Measurements from ENCODE around the gene PEX14. TPM values are rescaled to one million over a fixed set of nuclear protein-coding genes. Genes with fewer than 3 reads are reported as not detected.

PEX14 gene
- total and polyA plus RNA-seq, 10 of the 15 experiments (the other 5 are each of a cell fraction or from before 2014, with no cell fraction given) = 1.4 to 23.2 (median 12.0) TPM

DNA sequence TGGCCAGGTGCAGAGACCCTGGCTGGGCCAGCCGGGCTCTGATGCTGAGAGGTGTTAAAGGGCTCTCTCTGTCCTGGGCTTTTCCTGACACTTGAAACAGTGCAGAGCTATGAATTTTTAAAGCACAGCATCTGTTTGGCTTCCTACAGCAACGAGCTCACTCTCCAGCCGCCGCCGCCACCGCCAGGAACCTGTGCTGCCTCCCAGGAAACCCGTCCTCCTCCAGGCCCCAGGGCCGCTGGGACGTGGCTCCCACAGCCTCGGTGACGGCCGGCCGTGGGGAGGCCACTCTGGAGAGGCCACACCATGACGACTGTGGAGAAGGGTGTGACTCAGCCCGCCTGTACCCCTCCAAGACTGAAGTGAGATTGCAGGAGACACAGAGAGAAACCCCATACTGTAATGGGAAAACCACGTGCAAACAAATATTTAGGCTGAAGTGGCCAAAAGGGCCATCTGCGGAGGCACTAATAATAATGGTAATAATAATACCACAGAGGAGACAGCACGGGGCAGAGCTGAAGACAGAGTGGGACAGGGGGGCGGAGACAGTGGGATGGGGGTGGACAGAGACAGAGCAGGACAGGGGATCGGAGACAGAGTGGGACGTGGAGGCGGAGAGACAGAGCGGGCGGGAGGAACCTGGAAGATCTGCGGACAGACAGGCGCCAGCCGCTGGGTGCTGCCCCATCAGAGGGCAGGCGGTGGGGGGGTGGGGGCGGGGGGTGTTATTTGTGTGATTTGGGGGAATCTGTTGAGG is 182.5 kb downstream of the PEX14 start (continued):
- no peak for TF ChIP-seq ZNF384 (IDR thresholded peaks at IDR 0.05; ENCODE audit: borderline replicate concordance, low read depth, low read length)
- TF ChIP-seq, protein P1, sequence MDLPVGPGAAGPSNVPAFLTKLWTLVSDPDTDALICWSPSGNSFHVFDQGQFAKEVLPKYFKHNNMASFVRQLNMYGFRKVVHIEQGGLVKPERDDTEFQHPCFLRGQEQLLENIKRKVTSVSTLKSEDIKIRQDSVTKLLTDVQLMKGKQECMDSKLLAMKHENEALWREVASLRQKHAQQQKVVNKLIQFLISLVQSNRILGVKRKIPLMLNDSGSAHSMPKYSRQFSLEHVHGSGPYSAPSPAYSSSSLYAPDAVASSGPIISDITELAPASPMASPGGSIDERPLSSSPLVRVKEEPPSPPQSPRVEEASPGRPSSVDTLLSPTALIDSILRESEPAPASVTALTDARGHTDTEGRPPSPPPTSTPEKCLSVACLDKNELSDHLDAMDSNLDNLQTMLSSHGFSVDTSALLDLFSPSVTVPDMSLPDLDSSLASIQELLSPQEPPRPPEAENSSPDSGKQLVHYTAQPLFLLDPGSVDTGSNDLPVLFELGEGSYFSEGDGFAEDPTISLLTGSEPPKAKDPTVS (IDR thresholded peaks at IDR 0.05; ENCODE audit: low read depth, low read length) = no peak

DNA sequence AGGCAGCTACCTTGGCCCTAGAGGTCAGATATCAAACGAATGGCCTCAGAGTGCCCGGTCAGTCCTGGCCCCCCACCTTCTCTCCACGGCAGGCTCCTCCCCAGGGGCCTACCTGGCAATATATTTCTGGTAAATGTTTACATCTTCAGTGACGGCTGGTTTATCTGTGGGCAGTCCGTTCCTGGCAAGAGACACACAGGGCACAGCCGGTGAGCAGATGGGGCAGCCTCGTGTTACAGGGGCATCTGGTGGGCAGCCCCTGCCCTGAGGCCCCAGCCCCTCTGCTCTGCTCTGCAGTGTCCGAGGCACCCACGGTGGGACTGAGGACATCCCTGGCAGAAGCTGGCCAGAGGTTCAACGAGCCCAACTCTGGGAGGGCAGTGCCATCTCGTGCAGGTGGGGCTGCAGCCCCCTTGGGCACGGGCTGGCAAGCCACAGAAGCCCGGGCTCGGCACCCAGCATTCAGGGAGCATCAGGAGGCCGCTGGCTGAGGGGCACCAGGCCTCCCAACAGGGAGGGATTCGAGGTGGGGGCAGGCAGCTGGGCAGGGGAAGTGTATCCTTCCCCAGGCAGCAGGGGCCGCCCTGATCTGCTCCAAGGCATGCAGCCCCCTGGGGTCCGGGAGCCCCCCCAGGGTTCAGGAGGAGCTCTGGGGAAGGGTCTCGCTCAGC is 183.8 kb downstream of the PEX14 start:
- CTCF ChIA-PET = no interaction called here
- Histone ChIP-seq H3K27ac (ENCODE audit: control insufficient read depth, insufficient read depth) (no peak overlapping the region), H3K36me3 (ENCODE audit: control insufficient read depth in 2 of 2, insufficient read depth in 2 of 2, low read length in 1 of 2) (peaks cover 0 to 9% of the 10 kb centered on the region in 2 experiments; a peak in 2 of 4 replicates), H4K20me1 (ENCODE audit: control insufficient read depth, insufficient read depth) (no peaks in the 10 kb centered on the region), H3K4me2 (ENCODE audit: control insufficient read depth, insufficient read depth) (no peak overlapping the region), H2AFZ (ENCODE audit: control insufficient read depth, low read depth, low read length) (no peak overlapping the region), H3K4me3 (no peak overlapping the region), H3K9me3 (replicated peaks; ENCODE audit: control insufficient read depth, insufficient read depth, low read length) (no peaks in the 10 kb centered on the region), H3K4me1 (ENCODE audit: control insufficient read depth, insufficient read depth, low read length) (no peaks in the 10 kb centered on the region), H3K9ac (ENCODE audit: control insufficient read depth, insufficient read depth, low read length) (no peak overlapping the region), H3K27me3 (replicated peaks in 1 of 2; ENCODE audit: control insufficient read depth in 2 of 2, insufficient read depth in 2 of 2, low read length in 1 of 2) (no peaks in the 10 kb centered on the region), H3K79me2 (ENCODE audit: control insufficient read depth, insufficient read depth, low read length) (no peaks in the 10 kb centered on the region)
- SMC1A ChIA-PET (ENCODE audit: uncharacterized antibody, unreplicated experiment) = no interaction called here
- no peak for ATAC-seq
- FAIRE-seq = no peak
- intact Hi-C loops (cut with micrococcal nuclease; ENCODE audit: unreplicated experiment) = no loop called here
- no peak for DNase-seq (ENCODE audit: low read depth, low spot score)
- WGBS (ENCODE audit: insufficient coverage, insufficient replicate concordance, low lambda C conversion rate, missing lambda C conversion rate) = 70% methylated on average over 19 of the region's 19 CpGs
- no TSS peak for BruUV-seq (replicated peaks)
- in situ Hi-C loops (cut with MboI) = no loop called here
- RAD21 ChIA-PET (ENCODE audit: unreplicated experiment) = no interaction called here
- POLR2A ChIA-PET = no interaction called here
- TF ChIP-seq SREBF1 (IDR thresholded peaks at IDR 0.05; ENCODE audit: low read length) = no peak
- TF ChIP-seq TBL1XR1 (IDR thresholded peaks at IDR 0.05; ENCODE audit: low read depth, low read length) = no peak
- TF ChIP-seq ZNF622 (IDR thresholded peaks at IDR 0.05) = no peak
- TF ChIP-seq ZNF24 (IDR thresholded peaks at IDR 0.05) = no peak
- TF ChIP-seq, protein P1 (IDR thresholded peaks at IDR 0.05; ENCODE audit: low read depth, low read length) = no peak
- no peak for TF ChIP-seq KDM1A (IDR thresholded peaks at IDR 0.05; ENCODE audit: borderline replicate concordance)
- TF ChIP-seq, protein P2, sequence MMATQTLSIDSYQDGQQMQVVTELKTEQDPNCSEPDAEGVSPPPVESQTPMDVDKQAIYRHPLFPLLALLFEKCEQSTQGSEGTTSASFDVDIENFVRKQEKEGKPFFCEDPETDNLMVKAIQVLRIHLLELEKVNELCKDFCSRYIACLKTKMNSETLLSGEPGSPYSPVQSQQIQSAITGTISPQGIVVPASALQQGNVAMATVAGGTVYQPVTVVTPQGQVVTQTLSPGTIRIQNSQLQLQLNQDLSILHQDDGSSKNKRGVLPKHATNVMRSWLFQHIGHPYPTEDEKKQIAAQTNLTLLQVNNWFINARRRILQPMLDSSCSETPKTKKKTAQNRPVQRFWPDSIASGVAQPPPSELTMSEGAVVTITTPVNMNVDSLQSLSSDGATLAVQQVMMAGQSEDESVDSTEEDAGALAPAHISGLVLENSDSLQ (IDR thresholded peaks at IDR 0.05) = no peak
- TF ChIP-seq NR2F1 (conservative IDR thresholded peaks at IDR 0.05) = no peak
- TF ChIP-seq, protein P3, sequence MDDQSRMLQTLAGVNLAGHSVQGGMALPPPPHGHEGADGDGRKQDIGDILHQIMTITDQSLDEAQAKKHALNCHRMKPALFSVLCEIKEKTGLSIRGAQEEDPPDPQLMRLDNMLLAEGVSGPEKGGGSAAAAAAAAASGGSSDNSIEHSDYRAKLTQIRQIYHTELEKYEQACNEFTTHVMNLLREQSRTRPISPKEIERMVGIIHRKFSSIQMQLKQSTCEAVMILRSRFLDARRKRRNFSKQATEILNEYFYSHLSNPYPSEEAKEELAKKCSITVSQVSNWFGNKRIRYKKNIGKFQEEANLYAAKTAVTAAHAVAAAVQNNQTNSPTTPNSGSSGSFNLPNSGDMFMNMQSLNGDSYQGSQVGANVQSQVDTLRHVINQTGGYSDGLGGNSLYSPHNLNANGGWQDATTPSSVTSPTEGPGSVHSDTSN (IDR thresholded peaks at IDR 0.05; ENCODE audit: insufficient replicate concordance, low read depth, low read length) = no peak
- TF ChIP-seq, protein P4, sequence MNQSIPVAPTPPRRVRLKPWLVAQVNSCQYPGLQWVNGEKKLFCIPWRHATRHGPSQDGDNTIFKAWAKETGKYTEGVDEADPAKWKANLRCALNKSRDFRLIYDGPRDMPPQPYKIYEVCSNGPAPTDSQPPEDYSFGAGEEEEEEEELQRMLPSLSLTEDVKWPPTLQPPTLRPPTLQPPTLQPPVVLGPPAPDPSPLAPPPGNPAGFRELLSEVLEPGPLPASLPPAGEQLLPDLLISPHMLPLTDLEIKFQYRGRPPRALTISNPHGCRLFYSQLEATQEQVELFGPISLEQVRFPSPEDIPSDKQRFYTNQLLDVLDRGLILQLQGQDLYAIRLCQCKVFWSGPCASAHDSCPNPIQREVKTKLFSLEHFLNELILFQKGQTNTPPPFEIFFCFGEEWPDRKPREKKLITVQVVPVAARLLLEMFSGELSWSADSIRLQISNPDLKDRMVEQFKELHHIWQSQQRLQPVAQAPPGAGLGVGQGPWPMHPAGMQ (IDR thresholded peaks at IDR 0.05; ENCODE audit: borderline replicate concordance) = no peak
- TF ChIP-seq NFYB (IDR thresholded peaks at IDR 0.05; ENCODE audit: insufficient read depth, low read depth, low read length) = no peak
- TF ChIP-seq EP300 (IDR thresholded peaks at IDR 0.05; ENCODE audit: borderline replicate concordance in 1 of 2, control insufficient read depth in 1 of 2, low read depth in 2 of 2, low read length in 2 of 2) = no peak
